LNCAP (cell line): ENCODE measurements around the gene HCK.

Experiments used
- CTCF ChIP-seq: fragments of 450-650 bp; IDR thresholded peaks from 2 replicates; pipeline ENCODE4 v1.5.1; 2017; ENCODE audit warnings: mild to moderate bottlenecking

Gene HCK

GRCh38 chr20:32052090-32052777, at the start of gene HCK:
HCK (plus strand) TSS chr20:32052242.
- no peak for TF ChIP-seq CTCF

- TF ChIP-seq CTCF, result no peak
Observed at GRCh38 chr20:32003325-32003724, 48.7 kb upstream of the HCK start.

GRCh38 chr20:32004963-32005362, 47.1 kb upstream of the HCK start:
- no peak for TF ChIP-seq CTCF

GRCh38 chr20:32006053-32006452, 46.0 kb upstream of the HCK start:
- no peak for TF ChIP-seq CTCF

- TF ChIP-seq CTCF, result no peak
Observed at GRCh38 chr20:32006841-32007786, 44.9 kb upstream of the HCK start.

GRCh38 chr20:32007787-32008616, 44.0 kb upstream of the HCK start:
- no peak for TF ChIP-seq CTCF

- no peak for TF ChIP-seq CTCF
Observed at GRCh38 chr20:32009564-32009963, 42.5 kb upstream of the HCK start.
